Measurements from ENCODE around the gene KIRREL2.

Gene KIRREL2

GRCh38 chr19:35870798-35871197, 14.1 kb downstream of the KIRREL2 start:
- no peaks in the 10 kb centered on the region for H3K9me3 Mint-ChIP-seq
- H3K4me3 Mint-ChIP-seq, result peak overlapping the region; percentile 81
- H3K36me3 Mint-ChIP-seq (ENCODE audit: low read depth), result peaks cover 17% of the 10 kb centered on the region
- H3K27me3 Mint-ChIP-seq (ENCODE audit: low read depth, poor library complexity), result peaks cover 20% of the 10 kb centered on the region
- H3K27ac Mint-ChIP-seq, result no peak overlapping the region
- H3K4me1 Mint-ChIP-seq, result peaks cover 31% of the 10 kb centered on the region
- DNase-seq, result no peak
- no peak for TF ChIP-seq CTCF (IDR thresholded peaks at IDR 0.05)

- Mint-ChIP-seq H3K27me3 (ENCODE audit: low read depth, poor library complexity) (peaks cover 16% of the 10 kb centered on the region), H3K27ac (no peak overlapping the region), H3K4me1 (peaks cover 31% of the 10 kb centered on the region), H3K36me3 (ENCODE audit: low read depth) (peaks cover 26% of the 10 kb centered on the region), H3K9me3 (no peaks in the 10 kb centered on the region), H3K4me3 (no peak overlapping the region)
- TF ChIP-seq CTCF (IDR thresholded peaks at IDR 0.05), result no peak
- DNase-seq, result no peak
Observed at GRCh38 chr19:35871611-35872010, 14.9 kb downstream of the KIRREL2 start.

GRCh38 chr19:35872180-35872579, 15.5 kb downstream of the KIRREL2 start:
- no peak overlapping the region for H3K4me3 Mint-ChIP-seq
- DNase-seq, result no peak
- H3K27ac Mint-ChIP-seq, result no peak overlapping the region
- peaks cover 27% of the 10 kb centered on the region for H3K36me3 Mint-ChIP-seq (ENCODE audit: low read depth)
- TF ChIP-seq CTCF (IDR thresholded peaks at IDR 0.05), result no peak
- no peaks in the 10 kb centered on the region for H3K9me3 Mint-ChIP-seq
- H3K4me1 Mint-ChIP-seq, result peaks cover 31% of the 10 kb centered on the region
- H3K27me3 Mint-ChIP-seq (ENCODE audit: low read depth, poor library complexity), result peaks cover 12% of the 10 kb centered on the region

GRCh38 chr19:35874392-35874930, 17.8 kb downstream of the KIRREL2 start:
- Mint-ChIP-seq H3K9me3 (no peaks in the 10 kb centered on the region), H3K4me1 (peaks cover 24% of the 10 kb centered on the region), H3K27me3 (ENCODE audit: low read depth, poor library complexity) (peaks cover 12% of the 10 kb centered on the region), H3K27ac (peak overlapping the region; percentile 76), H3K36me3 (ENCODE audit: low read depth) (peaks cover 41% of the 10 kb centered on the region), H3K4me3 (no peak overlapping the region)
- DNase-seq, result no peak
- no peak for TF ChIP-seq CTCF (IDR thresholded peaks at IDR 0.05)

GRCh38 chr19:35879068-35879467, 22.4 kb downstream of the KIRREL2 start:
- H3K27ac Mint-ChIP-seq, result no peak overlapping the region
- H3K9me3 Mint-ChIP-seq, result no peaks in the 10 kb centered on the region
- peaks cover 9% of the 10 kb centered on the region for H3K4me1 Mint-ChIP-seq
- peaks cover 33% of the 10 kb centered on the region for H3K36me3 Mint-ChIP-seq (ENCODE audit: low read depth)
- no peak for DNase-seq
- no peak for TF ChIP-seq CTCF (IDR thresholded peaks at IDR 0.05)
- H3K4me3 Mint-ChIP-seq, result no peak overlapping the region
- H3K27me3 Mint-ChIP-seq (ENCODE audit: low read depth, poor library complexity), result peaks cover 33% of the 10 kb centered on the region

GRCh38 chr19:35879770-35880317, 23.1 kb downstream of the KIRREL2 start:
- H3K27ac Mint-ChIP-seq, result no peak overlapping the region
- peaks cover 29% of the 10 kb centered on the region for H3K36me3 Mint-ChIP-seq (ENCODE audit: low read depth)
- no peak for TF ChIP-seq CTCF (IDR thresholded peaks at IDR 0.05)
- peak; percentile 100 for DNase-seq
- no peak overlapping the region for H3K4me3 Mint-ChIP-seq
- no peaks in the 10 kb centered on the region for H3K9me3 Mint-ChIP-seq
- peaks cover 9% of the 10 kb centered on the region for H3K4me1 Mint-ChIP-seq
- peaks cover 37% of the 10 kb centered on the region for H3K27me3 Mint-ChIP-seq (ENCODE audit: low read depth, poor library complexity)
